PC-9 (cell line): Measurements from ENCODE around the gene PDK2. TPM values are rescaled to one million over a fixed set of nuclear protein-coding genes. Genes with fewer than 3 reads are reported as not detected.

Experiments used
- BruUV-seq: library from RNA; stranded (reverse); fragments of 400-500 nt; replicated peaks from 2 replicates; lab custom pipeline; 2021; lab: Mats Ljungman, UMichigan
- CTCF ChIA-PET: fragments of 300-600 bp; sonication (Branson Sonifier 250); formaldehyde crosslinking; loops from one replicate; lab custom pipeline; 2022; ENCODE audit warnings: antibody characterized with exemption; lab: Charles Lee
- POLR2A ChIA-PET: fragments of 300-600 bp; sonication (Branson Sonifier 250); formaldehyde crosslinking; loops from one replicate; lab custom pipeline; 2022; ENCODE audit warnings: antibody characterized with exemption; ENCODE audit not compliant: unreplicated experiment; lab: Charles Lee
- DNase-seq, 2 experiments: peaks; one replicate each; pipeline versions ENCODE4 v3.0.0 to v3.0.0-alpha.2; 2015 to 2022; ENCODE audit warnings: mixed read lengths in 1 of 2
- H2AFZ ChIP-seq: fragments of 200-600 bp; sonication (generic); 2 replicates; pipeline ENCODE4 v1.8.1; 2017; ENCODE audit warnings: antibody characterized with exemption
- H3F3A ChIP-seq: fragments of 200-600 bp; sonication (generic); 2 replicates; pipeline ENCODE4 v1.8.1; 2017; ENCODE audit warnings: antibody characterized with exemption, mild to moderate bottlenecking, low read depth; ENCODE audit not compliant: insufficient read depth
- H3K27ac ChIP-seq: fragments of 200-600 bp; sonication (generic); 2 replicates; pipeline ENCODE4 v1.6.1; 2016; ENCODE audit warnings: mixed run types
- H3K27me3 ChIP-seq: fragments of 200-600 bp; sonication (generic); 2 replicates; pipeline ENCODE4 v1.6.1; 2016; ENCODE audit warnings: low read depth, mixed run types; ENCODE audit not compliant: insufficient read depth
- H3K36me3 ChIP-seq: fragments of 200-600 bp; sonication (generic); 2 replicates; pipeline ENCODE4 v1.6.1; 2016; ENCODE audit warnings: low read depth, mixed run types
- H3K4me1 ChIP-seq: fragments of 200-600 bp; sonication (generic); replicated peaks from 2 replicates; pipeline ENCODE4 v1.6.1; 2016; ENCODE audit warnings: mixed run types; ENCODE audit not compliant: insufficient read depth
- H3K4me2 ChIP-seq: fragments of 200-600 bp; sonication (generic); 2 replicates; pipeline ENCODE4 v1.6.1; 2017; ENCODE audit warnings: mixed run types
- H3K4me3 ChIP-seq: fragments of 200-600 bp; sonication (generic); 2 replicates; pipeline ENCODE4 v1.6.1; 2016; ENCODE audit warnings: mixed run types
- H3K79me2 ChIP-seq: fragments of 200-600 bp; sonication (generic); 2 replicates; pipeline ENCODE4 v1.6.1; 2017; ENCODE audit warnings: low read depth, mixed run types
- H3K9me2 ChIP-seq: fragments of 200-600 bp; sonication (generic); 2 replicates; pipeline ENCODE4 v1.8.1; 2017; ENCODE audit warnings: mild to moderate bottlenecking; ENCODE audit not compliant: insufficient read depth
- H3K9me3 ChIP-seq: fragments of 200-600 bp; sonication (generic); 2 replicates; pipeline ENCODE4 v1.8.1; 2016; ENCODE audit warnings: low read depth; ENCODE audit not compliant: insufficient read depth
- H4K20me1 ChIP-seq: fragments of 200-600 bp; sonication (generic); 2 replicates; pipeline ENCODE4 v1.8.1; 2017; ENCODE audit not compliant: insufficient read depth
- CTCF ChIP-seq: fragments of 200-600 bp; sonication (generic); conservative IDR thresholded peaks from 2 replicates; pipeline ENCODE4 v1.6.1; 2017; ENCODE audit warnings: mixed run types, antibody characterized with exemption, mild to moderate bottlenecking, moderate library complexity
- EZH2 ChIP-seq: fragments of 200-600 bp; sonication (generic); IDR thresholded peaks from 2 replicates; pipeline ENCODE4 v1.8.0; 2017; ENCODE audit warnings: antibody characterized with exemption, low read depth
- intact Hi-C: fragments of 100-400 bp; cut with micrococcal nuclease; formaldehyde crosslinking; loops from one replicate; pipeline ENCODE4 v1.10.0; 2022; ENCODE audit not compliant: unreplicated experiment
- total RNA-seq: library from RNA; stranded (reverse); gene quantifications from 2 replicates; pipeline ENCODE4 v1.2.3, GENCODE V29; 2021

PDK2 gene
- total RNA-seq, 1 experiment from 2014 or later = 58.7 TPM

GRCh38 chr17:50151041-50151936 is 56.1 kb downstream of the PDK2 start:
- ChIA-PET POLR2A (interaction anchor here (0.7 kb wide), 2 partner anchors 149 to 265 kb away, joined by 4 to 16 read pairs; no protein-coding TSS in a partner anchor), CTCF (interaction anchor here (0.6 kb wide), 3 partner anchors 58 to 636 kb away, joined by 4 to 5 read pairs (median 5); no protein-coding TSS in a partner anchor)
- Histone ChIP-seq H3K27ac (peak overlapping the region; percentile 86), H3K36me3 (0 out of 2 replicates have a peak, but pooled peaks cover under 1% of the 10 kb centered on the region), H4K20me1 (peaks cover 25% of the 10 kb centered on the region), H3F3A (peaks cover 53% of the 10 kb centered on the region), H3K9me2 (no peaks in the 10 kb centered on the region), H3K9me3 (no peaks in the 10 kb centered on the region), H3K4me2 (peak overlapping the region; percentile 76), H3K79me2 (peaks cover 42% of the 10 kb centered on the region), H3K4me1 (peaks cover 70% of the 10 kb centered on the region), H3K27me3 (no peaks in the 10 kb centered on the region), H3K4me3 (peak overlapping the region; percentile 70), H2AFZ (peak overlapping the region; percentile 73)
- peak; percentile 85 for DNase-seq
- TSS peak; percentile 73 for BruUV-seq
- intact Hi-C loops = loop anchor here (5.0 kb wide), 1 partner anchor 264 kb away; no protein-coding TSS in a partner anchor
- TF ChIP-seq CTCF = peak; percentile 69
- no peak for TF ChIP-seq EZH2

- intact Hi-C loops = loop anchor here (5.0 kb wide), 1 partner anchor 265 kb away; no protein-coding TSS in a partner anchor
- ChIA-PET CTCF (interaction anchor here (0.6 to 1.0 kb wide), 2 partner anchors 58 to 291 kb away, joined by 4 to 6 read pairs; no protein-coding TSS in a partner anchor), POLR2A (no interaction called here)
- no peak for TF ChIP-seq EZH2
- no peak for TF ChIP-seq CTCF
- Histone ChIP-seq H3K36me3 (no peaks in the 10 kb centered on the region), H3K4me3 (peak overlapping the region; percentile 70; the same call in 1 of the 2 replicates), H3K4me2 (peak overlapping the region; percentile 76), H2AFZ (peak overlapping the region; percentile 48), H3K9me3 (no peaks in the 10 kb centered on the region), H3K27ac (peak overlapping the region; percentile 86), H3K79me2 (peaks cover 35% of the 10 kb centered on the region), H4K20me1 (peaks cover 18% of the 10 kb centered on the region), H3K9me2 (no peaks in the 10 kb centered on the region), H3K27me3 (no peaks in the 10 kb centered on the region), H3F3A (peaks cover 52% of the 10 kb centered on the region), H3K4me1 (peaks cover 62% of the 10 kb centered on the region)
- peak; percentile 82 to 91 for DNase-seq
- TSS peak; percentile 73 for BruUV-seq
Measured at GRCh38 chr17:50151937-50152547, 56.9 kb downstream of the PDK2 start.

- peaks cover 11% of the 10 kb centered on the region for H4K20me1 ChIP-seq
- no peaks in the 10 kb centered on the region for H3K27me3 ChIP-seq
- H3K27ac ChIP-seq = peak overlapping the region; percentile 86
- no peaks in the 10 kb centered on the region for H3K9me3 ChIP-seq
- peaks cover 56% of the 10 kb centered on the region for H3K4me1 ChIP-seq
- intact Hi-C loops = loop anchor here (5.0 kb wide), 1 partner anchor 265 kb away; no protein-coding TSS in a partner anchor
- ChIA-PET CTCF (interaction anchor here (1.0 kb wide), 1 partner anchor 291 kb away, joined by 6 read pairs; no protein-coding TSS in a partner anchor), POLR2A (no interaction called here)
- H2AFZ ChIP-seq = no peak overlapping the region
- H3K79me2 ChIP-seq = peaks cover 28% of the 10 kb centered on the region
- peak overlapping the region; percentile 70; the same call in 1 of the 2 replicates for H3K4me3 ChIP-seq
- TF ChIP-seq CTCF = no peak
- TF ChIP-seq EZH2 = no peak
- peaks cover 52% of the 10 kb centered on the region for H3F3A ChIP-seq
- DNase-seq = no peak
- H3K9me2 ChIP-seq = no peaks in the 10 kb centered on the region
- no TSS peak for BruUV-seq
- peak overlapping the region; percentile 76 for H3K4me2 ChIP-seq
- H3K36me3 ChIP-seq = no peaks in the 10 kb centered on the region
Measured at GRCh38 chr17:50152736-50153135, 57.6 kb downstream of the PDK2 start.
